HG03521 (cell line): ENCODE results near the gene NCLN.
"Not testable (repeated sequence)": the region's sequence is repeated elsewhere in the genome, so short reads cannot be mapped to it uniquely, and the experiment has no call there.

Experiments
- ATAC-seq: cut with Tn5 transposase; IDR thresholded peaks from one replicate; pipeline ENCODE4 v1.9.1; 2021; ENCODE audit warnings: mild to moderate bottlenecking, moderate library complexity; ENCODE audit not compliant: unreplicated experiment

Gene NCLN

DNA sequence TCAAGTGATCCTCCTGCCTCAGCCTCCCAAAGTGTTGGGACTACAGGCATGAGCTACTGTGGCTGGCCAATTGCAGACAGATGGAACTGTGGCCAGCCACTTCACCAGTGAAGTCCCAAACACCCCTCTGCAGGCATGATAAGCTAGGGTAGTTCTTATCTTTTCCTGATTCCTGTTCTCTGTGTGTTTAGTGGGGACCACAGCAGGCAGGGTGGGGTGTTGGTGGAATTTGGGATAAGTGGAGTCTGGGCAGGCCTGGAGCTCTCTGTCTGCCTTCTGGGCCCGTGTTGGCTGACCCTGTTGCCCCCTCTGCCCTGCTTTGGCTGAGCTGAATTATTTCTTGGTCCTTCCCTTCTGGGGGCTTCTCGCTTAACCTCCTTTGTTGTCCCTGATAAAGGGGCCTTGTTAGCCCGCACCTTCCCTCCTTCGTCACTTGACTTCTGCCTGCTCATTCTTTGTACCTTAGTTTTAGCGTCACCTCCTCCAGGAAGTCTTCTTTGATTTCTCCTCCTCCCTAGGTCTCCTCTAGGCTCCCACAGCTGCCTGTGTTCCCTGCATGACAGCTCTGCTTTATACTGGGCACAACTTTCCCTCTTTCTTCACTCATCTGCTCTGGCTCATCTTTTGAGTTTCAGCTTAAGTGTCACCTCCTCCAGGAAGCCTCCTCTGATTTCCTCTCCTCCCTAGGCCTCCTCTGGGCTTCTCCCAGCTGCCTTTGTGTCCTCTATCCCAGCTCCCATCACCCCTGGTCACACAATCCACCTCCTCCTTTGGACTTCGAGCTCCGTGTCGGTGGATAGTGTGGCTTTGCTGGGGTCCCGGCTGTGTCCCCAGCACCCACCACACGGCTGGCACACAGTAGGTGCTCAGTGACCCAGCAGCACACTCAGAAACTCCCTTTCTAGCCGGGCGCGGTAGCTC, 1.7 kb upstream of the NCLN start:
- no peak for ATAC-seq

DNA sequence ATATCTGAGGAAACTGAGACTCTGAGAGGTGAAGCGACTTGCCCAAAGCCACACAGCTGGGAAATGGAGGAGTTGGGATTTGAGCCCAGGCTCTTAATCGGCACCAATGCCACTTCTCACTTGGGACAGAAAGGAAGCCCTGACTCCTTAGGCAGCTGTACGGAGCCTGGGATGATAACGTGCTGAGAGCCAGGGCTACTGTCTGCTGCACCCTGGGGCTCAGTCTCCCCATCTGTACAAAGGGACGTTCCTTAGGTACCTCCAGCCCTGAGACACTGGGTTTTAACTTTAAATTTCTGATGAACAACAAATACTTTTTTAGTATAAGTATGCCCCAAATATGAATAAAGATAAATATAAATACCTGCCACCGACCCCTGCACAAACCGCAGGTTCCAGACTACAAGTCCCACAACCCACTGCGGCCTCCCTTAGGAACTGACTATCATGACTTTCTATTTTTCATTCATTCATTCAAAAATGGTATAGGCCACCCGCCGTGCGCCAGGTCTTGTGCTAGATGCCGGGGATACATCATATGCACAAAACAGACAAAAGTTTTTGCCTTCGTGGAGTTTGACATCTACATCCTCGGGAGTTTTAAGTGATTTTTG, 776 bp upstream of the NCLN start:
- ATAC-seq = peak; percentile 7

DNA sequence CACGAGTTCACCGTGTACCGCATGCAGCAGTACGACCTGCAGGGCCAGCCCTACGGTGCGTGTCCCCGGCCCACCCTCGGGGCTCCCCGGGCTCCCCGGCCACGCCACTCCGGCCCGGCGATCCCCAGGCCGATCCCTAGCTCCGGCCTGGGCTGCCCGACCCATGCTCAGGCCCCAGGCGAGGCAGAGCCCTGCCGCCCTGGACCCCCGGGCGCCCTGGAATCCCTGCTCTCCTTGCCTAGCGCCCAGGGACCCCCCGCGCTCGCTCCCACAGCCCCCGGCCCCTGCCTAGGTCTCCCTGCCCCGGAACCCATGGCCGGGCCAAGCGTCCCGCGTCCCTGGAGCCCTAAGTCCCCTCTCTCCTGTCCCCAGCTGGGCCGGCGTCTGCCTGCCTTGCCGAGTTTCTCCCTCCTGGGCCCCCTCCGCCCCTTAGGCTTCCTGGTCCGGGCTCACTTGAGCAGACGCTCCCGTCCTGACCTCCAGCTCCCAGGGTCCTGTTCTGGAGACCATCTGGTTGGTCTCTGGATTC, 494 bp downstream of the NCLN start:
- ATAC-seq = peak; percentile 3

DNA sequence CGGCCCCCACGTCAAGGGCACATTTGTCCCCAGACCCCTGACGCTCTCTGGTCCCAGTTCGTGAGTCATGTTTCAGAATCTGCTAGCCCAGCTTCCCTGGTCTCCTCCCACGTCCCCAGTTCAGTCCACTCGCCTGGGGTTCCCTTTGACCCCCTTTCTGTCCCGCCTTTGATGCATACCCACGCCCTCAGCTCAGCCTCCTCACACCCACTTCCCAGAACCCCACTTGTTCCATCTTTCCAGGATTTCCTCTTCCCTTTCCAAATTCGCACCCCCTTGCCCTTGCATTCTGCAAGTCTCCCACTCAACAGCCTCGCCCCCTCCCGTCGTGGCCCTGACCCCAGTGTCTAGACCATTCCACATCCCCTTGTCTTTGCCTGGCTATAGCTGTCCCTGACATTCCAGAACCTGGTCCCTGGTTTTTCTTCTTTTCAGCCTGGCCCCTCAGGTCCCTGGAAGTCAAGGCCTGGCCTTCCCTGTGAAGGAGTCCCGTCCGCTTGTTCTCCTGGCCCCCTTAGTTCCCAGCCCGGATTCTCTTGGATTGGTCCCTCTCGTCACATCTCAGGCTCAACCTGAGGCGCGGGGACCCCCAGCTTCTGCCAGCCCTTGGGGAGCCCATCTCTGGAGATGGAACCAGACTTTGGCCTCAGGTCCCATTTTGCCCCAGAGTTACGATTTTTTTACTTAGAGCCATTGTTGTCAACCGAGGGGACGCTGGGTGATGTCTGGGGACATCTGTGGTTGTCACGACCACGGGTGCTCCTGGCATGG, 1.3 kb downstream of the NCLN start:
- no peak for ATAC-seq

DNA sequence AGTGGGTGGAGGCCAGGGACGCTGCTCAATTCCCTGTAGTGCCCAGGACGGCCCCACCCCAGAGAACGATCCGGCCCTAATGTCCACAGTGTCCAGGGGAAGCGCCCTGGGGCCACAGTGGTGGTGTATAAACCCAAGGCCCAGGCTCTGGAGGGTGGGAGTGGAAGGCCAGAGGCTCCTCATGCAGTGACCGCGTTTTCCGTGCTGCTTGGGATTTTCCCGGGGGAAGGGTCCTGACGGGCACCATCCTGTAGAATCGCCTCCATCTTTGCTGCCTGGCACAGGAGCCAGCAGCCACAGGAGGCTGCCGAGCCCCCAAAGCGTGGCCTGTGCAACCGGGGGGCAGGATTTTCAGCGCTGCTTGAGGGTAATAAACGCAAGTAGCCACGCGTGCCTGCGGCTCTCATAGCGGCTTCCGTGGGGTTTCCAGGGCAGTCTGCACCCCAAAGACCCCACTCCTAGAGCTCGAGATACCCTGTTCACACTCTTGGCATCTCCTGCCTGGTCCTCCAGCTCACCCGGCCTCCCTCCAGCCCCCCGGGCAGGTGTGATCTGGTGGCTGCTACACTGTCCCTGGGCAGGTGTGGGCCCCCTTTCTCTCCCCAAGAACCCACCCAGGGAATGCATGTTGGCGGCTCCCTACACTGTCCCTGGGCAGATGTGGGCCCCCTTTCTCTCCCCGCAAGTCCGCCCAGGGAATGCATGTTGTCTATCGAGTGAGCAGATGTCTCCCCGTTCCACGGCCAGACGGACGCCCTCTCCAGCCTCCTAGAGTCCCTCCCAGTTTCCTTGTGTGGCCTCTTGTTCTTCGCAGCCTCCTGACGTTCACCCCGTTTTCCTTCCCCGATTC, 2.2 kb downstream of the NCLN start:
- no peak for ATAC-seq

DNA sequence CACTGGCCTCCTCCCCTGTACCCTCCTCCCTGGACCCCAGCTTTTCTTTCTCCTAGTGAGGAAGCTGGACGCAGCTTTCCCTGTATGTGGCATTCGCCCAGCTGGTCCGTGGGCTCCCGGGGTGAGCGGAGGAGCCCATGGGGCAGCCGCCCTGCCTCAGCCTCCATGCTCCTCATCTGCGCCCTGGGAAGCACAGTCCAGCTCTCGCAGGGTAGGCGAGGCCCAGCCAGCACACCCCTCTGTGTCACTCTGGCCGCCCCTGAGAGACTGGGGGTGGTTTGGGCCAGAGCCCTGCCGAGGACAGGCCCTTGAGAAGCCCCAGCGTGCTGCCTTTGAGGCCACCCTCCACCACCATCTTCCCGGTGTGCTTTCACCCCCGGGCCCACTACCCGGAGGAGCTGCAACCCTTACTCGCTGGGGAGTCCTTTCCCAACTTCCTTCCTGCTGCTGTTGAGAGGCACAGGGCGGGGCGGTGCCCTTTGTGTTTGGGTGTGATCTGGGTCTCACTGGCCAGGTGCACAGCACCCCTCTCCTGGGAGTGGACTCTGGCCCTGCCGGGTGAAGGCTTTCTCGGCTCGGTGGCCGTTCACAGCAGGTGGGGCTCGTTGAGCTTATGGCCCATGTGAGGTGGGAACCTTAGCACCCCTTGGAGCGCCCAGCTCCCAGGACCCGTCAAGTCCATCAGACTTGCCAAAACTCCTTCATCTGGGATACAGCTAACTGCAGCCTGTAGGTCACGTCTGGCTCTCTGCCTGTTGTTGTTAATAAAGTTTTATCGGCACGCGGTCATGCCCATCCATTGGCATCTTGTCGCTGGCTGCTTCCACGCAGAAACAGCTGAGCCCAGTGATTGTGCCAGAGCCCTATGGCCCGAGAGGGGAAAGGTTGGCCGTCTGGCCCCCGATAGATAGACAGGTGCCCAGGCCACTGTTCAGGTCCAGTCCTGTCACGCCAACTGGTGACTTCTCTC, 3.2 kb downstream of the NCLN start:
- no peak for ATAC-seq

DNA sequence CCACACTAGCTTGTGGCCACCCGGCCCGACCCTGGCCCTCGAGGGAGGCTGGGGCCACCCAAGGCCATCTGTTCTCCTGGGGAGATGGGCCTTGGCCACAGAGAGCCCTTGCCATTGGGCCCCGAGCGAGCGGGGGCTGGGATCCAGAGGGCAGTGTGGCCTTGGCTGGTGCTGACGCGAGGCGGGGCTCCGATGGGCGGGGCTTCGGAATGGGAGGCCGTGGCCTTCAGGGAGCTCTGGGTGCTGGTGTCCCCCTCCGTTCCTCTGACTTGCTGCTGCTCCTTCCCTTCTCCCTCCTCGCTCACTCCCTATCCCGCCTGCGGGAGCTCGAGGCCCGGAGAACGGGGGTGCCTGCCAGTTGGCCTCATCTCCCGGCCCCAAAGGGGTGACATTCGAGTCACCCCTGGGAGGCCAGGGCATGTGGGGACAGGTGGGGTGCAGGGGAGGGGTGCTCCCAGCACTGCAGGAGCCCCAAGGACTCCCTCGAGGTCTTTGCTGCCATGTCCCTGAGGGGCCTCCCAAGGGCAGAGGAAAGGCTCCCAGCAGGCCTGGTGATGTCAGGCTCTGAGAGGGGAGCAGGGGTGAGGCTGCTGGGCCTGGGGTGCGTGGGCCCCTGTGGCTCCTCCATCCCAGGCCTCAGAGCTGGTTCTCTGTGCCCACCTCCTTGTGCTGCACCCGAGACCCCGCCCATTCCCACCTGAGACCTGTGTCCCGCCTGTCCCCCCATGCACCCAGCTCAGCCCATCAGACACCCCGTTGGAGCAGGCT, 4.2 kb downstream of the NCLN start:
- no peak for ATAC-seq

DNA sequence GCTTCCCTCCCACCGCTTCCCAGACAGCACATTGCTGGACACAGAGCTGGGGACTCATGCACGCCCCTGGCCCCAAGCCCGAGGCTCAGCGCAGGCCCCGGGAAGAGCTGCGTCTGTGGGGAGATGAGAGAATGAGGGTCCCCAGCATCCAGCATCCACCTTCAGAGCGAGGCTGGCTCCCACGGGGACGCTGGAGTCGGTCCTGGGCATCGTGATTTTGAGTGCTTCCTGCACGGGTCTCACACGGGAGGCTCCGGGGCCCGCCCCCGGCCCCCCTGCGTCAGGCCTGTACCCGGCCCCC, 4.7 kb downstream of the NCLN start:
- ATAC-seq = no peak

DNA sequence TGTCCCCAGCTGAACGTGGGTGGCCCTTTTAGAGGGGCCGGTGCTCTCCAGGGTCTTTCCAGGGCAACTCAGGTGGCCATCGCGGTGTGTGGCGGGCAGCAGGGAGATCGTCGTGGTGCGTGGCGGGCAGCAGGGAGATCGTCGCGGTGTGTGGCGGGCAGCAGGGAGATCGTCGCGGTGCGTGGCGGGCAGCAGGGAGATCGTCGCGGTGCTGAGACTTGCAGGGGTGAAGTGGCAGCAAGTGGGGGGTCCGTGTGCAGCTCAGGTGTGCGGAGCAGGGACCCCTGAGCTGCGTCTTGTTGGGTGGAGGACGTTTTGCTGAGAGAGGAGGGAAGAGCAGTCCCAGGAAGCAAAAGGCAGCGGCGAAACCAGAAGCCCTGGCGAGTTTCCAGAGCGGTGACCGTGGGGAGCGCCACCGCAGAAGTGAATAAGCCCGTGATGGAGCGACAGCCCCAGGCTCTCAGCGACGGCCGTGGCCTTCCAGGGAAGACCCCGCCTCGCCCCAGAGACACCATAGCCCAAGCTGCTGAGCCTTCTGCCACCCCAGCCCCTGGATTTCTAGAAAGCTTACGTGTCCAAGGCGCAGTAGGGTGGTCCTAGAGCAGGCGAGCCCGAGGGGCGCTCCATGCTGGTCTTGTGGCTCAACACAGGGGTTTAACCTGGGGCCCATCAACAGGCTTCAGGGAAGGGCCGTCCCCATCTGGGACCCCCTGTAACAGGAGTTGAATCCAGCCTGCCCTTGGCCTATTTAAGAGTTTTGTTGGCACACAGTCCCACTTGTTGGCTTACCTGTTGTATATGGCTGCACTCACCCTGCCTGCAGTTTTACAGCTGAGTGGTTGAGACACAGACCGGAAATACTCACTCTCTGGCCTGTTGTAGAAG, 5.4 kb downstream of the NCLN start:
- ATAC-seq = no peak

DNA sequence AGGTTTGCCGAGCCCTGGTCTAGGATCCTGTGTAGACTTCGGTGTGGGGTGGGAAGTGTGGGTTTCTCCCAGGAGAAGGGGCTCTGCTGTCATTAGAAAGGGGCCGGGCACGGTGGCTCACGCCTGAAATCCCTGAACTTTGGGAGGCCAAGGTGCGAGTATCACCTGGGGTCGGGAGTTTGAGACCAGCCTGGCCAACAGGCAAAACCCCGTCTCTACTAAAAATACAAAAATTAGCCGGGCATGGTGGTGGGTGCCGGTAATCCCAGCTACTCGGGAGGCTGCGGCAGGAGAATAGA, 6.0 kb downstream of the NCLN start:
- not testable (repeated sequence) for ATAC-seq

DNA sequence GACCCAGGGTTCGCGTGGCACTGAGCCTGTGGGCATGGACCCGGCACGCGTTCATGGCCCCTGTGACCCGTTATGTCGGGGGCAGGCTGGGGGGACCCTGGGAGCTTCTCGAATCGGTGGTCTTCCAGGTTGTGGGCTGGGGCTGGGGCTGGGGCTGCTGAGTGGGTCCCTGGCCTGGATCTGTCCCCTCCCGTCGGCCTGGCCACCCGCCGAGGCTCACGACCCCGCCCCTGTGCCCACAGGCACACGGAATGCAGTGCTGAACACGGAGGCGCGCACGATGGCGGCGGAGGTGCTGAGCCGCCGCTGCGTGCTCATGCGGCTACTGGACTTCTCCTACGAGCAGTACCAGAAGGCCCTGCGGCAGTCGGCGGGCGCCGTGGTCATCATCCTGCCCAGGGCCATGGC, 6.5 kb downstream of the NCLN start:
- no peak for ATAC-seq

DNA sequence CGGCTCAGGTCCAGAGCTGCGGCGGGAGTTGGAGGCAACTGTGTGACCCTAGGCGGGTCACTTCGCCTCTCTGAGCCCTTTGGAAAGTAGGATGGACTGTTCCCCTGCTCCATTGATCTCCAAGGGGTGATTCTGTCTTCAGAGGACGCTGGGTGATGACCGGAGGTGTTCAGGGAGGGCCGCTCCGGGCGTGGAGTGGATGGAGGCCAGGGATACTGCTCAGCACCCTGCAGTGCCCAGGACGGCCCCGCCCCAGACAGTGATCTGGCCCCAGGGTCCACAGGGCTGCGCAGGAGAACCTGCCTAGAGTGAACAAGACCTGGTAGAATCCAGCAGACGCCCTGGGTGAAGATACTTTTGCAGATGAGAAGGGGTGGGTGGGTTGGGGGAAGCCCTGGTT, 7.0 kb downstream of the NCLN start:
- ATAC-seq = no peak

DNA sequence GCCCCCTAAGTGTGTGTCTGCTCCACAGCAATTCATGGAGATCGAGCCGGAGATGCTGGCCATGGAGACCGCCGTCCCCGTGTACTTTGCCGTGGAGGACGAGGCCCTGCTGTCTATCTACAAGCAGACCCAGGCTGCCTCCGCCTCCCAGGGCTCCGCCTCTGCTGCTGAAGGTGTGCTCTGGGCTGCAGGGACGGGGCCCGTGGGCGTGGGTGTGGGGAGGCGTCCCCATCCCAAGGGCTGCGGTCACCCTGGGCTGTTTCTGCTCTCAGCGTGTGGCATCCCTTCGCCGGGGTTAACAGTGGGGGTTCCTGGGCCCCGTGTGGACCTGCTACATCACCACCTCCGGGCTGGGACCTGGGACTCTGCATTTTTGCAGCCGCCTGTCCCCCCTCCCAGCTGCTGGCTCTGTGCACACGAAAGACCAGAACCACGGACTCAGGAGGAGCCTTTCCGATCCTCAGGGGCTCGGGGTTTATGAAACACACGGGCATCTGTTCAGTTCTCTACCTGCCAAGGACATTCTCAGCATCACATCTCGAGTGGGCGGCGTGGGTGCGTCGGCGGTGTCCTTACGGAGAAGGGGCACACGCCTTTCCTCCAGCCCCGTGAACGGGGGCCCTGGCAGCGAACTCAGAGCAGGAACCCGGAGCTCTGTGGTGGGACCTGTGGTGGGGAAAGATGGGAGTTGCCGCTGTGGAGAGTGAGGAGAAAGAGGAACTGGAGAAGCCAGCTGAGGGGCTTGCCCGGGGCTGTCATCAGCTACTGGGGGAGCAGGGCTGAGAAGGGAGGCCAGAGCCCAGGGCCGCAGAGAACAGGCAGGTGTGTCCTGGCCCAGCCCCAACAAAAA, 7.8 kb downstream of the NCLN start:
- no peak for ATAC-seq

DNA sequence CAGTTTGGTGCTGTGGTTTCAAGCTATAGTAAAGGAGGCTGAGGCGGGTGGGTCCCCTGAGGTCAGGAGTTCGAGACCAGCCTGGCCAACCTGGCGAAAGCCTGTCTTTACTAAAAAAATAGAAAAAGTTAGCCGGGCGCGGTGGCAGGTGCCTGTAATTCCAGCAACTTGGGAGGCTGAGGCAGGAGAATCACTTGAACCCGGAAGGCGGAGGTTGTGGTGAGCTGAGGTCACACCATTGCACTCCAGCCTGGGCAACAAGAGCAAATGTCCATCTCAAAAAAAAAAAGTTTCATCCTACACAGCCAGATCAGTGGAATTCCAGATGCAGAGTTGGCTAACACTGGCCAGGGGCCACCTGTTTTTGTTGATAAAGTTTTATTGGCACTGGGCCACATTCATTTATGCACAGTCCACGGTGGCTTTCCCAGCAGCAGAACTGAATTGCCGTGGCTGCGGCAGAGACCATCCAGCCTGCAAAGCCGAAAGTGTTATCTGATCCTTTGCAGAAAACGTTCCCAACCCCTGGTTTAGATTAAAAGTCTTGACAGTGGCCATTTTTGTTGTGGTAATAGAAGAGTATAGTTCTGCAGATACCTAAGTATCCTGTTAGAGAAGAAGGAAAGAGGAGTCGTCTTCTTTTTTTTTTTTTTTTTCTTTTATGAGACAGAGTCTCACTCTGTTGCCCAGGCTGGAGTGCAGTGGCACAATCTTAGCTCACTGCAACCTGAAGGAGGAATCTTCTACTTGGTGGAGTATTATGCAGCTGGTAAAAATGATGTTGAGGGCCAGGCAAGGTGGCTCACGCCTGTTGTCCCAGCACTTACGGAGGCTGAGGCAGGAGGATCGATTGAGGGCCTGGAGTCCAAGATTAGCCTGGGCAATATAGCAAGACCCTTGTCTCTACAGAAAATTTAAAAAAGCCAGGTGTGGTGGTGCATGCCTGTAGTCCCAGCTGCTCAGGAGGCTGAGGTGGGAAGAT, 8.7 kb downstream of the NCLN start:
- ATAC-seq = no peak

DNA sequence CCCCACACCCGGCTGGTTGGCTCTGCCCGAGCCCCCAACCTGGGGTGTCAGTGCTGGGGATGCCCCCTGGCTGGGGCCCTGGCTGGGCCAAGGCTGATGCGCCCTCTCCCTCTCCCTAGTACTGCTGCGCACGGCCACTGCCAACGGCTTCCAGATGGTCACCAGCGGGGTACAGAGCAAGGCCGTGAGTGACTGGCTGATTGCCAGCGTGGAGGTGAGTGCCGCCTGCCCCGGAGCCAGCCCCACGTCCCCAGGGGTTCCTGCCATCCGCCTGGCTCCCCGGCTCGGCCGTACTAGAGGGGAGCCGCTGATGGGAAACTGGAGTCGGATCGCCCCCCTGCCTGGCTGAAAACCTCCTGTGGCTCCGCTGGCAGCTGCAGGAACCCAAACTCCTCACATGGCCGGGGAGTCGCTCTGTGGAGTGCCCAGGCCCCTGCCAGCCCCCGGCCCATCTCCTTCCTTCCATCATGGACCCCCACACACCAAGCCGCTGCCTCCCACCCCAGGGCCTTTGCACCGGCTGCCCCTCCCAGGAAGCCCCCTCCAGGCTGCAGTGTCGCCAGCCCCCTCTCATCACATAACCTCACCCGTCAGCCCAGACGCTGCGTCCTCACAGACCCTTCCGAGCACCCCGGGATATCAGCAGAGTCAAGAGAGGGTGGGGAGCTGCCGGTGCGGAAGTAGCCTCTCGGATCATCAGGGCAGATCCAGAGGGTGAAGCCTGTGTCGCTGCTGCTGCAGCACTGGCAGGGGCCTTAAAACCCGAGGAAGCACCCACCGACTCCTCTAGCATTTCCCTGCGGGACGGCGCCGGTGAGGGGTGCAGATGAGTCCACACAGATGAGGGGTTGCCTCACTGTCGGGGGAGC, 10.6 kb downstream of the NCLN start:
- ATAC-seq = no peak
